Measurements from ENCODE around the gene IAPP. TPM values are rescaled to one million over a fixed set of nuclear protein-coding genes. Genes with fewer than 3 reads are reported as not detected.
"Not testable (repeated sequence)": the region's sequence is repeated elsewhere in the genome, so short reads cannot be mapped to it uniquely, and the experiment has no call there.

The IAPP gene
- total RNA-seq, 2 experiments from 2014 or later = not detected

DNA sequence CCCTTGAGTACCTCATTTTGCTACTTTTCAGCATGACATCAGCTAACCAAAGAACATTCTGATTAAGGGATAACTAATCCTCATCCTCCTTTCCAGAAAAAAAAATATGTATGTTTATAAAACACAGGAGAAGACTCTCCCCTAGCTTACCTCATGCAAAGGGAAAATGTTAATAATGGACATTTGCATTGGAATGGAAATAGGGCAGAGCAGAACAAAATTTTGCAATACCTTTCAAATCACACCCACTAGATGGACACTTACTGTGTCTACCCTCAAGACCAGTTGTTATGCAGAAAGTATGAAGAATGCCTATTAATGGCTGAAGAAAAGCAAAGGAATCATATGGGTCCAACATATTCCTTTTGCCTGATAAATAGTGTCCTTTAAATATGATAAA lies 29.1 kb upstream of the IAPP start:
- no peak overlapping the region for H3K4me3 Mint-ChIP-seq
- no peaks in the 10 kb centered on the region for H3K36me3 Mint-ChIP-seq (ENCODE audit: low read depth)
- no peaks in the 10 kb centered on the region for H3K4me1 Mint-ChIP-seq (ENCODE audit: low read depth)
- no peaks in the 10 kb centered on the region for H3K27me3 Mint-ChIP-seq (ENCODE audit: low read depth)
- ChIA-PET CTCF (no interaction called here), POLR2A (no interaction called here)
- no peaks in the 10 kb centered on the region for H3K9me3 Mint-ChIP-seq (ENCODE audit: insufficient read depth)
- no peak for ATAC-seq
- no peak for DNase-seq
- H3K27ac Mint-ChIP-seq = no peak overlapping the region

DNA sequence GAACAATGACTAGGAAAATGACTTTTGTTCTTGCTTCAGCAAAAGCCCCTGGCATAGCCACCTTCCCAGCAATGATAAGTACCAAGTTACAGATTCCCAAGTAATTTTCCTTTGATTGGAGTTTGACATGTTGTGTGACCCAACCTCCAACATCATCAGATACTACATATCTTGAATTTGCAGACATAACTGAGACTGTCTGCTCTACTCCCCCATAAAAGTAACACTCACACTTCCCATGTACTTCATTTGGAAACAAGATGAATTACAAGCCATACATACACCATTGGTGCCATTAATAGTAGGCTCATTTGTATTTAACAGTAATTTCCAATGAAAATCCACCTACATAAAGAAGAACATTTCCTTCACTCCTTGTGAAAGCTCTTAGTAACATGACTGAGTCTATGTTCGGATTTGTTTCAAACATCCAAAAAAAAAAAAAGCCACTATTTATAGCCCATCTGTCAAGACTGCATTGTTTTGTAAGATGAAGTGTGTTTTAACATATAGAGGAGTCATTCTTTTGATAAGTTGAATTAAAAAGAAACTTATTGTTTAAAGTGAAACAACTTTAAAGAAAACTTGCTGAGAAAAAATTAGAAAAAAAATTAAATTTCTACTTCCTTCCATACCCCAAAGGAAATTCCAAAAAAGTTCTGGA lies 26.0 kb upstream of the IAPP start:
- H3K9me3 Mint-ChIP-seq (ENCODE audit: insufficient read depth) = no peaks in the 10 kb centered on the region
- H3K27me3 Mint-ChIP-seq (ENCODE audit: low read depth) = no peaks in the 10 kb centered on the region
- no peak for ATAC-seq
- no peaks in the 10 kb centered on the region for H3K4me1 Mint-ChIP-seq (ENCODE audit: low read depth)
- no peak overlapping the region for H3K27ac Mint-ChIP-seq
- H3K36me3 Mint-ChIP-seq (ENCODE audit: low read depth) = no peaks in the 10 kb centered on the region
- ChIA-PET CTCF (no interaction called here), POLR2A (no interaction called here)
- no peak overlapping the region for H3K4me3 Mint-ChIP-seq
- no peak for DNase-seq

DNA sequence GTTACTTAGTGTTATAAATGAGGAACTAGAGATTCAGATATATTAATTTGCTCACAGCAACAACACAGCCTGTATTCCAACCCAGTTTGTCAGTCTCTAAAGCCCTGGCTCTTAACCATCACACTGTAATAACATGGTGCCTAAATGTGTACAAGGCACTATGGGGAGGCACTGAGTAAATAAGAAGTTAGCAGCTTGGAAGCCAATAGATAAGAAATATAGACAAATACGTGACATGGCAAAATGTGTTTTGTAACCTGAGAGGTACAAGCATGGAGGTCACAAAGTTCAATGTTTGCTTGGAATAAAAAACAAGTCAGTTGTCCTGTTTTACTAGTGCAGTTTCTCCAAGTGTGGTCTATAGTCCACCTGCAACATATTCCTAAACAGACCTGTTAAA lies 21.7 kb upstream of the IAPP start:
- no peak overlapping the region for H3K27ac Mint-ChIP-seq
- H3K4me3 Mint-ChIP-seq = no peak overlapping the region
- no peaks in the 10 kb centered on the region for H3K9me3 Mint-ChIP-seq (ENCODE audit: insufficient read depth)
- ATAC-seq = no peak
- H3K36me3 Mint-ChIP-seq (ENCODE audit: low read depth) = no peaks in the 10 kb centered on the region
- CTCF ChIA-PET = no interaction called here
- DNase-seq = no peak
- POLR2A ChIA-PET = no interaction called here
- H3K27me3 Mint-ChIP-seq (ENCODE audit: low read depth) = no peaks in the 10 kb centered on the region
- H3K4me1 Mint-ChIP-seq (ENCODE audit: low read depth) = no peaks in the 10 kb centered on the region

DNA sequence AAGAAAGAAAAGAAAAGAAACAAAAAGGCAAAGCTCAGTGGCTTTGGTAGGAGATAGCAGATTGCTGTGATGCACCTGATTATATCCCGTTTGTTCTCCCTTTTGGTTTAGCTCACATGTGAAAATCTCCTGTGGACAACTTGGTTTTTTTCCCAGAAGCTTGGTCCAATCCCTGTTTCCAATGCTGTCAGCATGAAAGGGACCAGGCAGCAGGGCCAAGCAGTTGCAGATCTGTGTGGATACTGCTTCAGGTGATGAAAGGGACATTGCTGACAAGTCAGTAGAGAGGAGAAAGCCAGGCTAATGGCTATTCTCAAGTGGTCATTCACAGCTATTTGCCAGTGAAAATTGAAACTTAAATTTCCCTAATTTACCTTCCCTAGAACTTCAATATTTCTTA lies 19.2 kb upstream of the IAPP start:
- ATAC-seq (no peak), DNase-seq (no peak)
- no peak overlapping the region for H3K27ac Mint-ChIP-seq
- H3K27me3 Mint-ChIP-seq (ENCODE audit: low read depth) = no peaks in the 10 kb centered on the region
- no peak overlapping the region for H3K4me3 Mint-ChIP-seq
- ChIA-PET CTCF (no interaction called here), POLR2A (no interaction called here)
- H3K4me1 Mint-ChIP-seq (ENCODE audit: low read depth) = no peaks in the 10 kb centered on the region
- no peaks in the 10 kb centered on the region for H3K9me3 Mint-ChIP-seq (ENCODE audit: insufficient read depth)
- H3K36me3 Mint-ChIP-seq (ENCODE audit: low read depth) = no peaks in the 10 kb centered on the region

DNA sequence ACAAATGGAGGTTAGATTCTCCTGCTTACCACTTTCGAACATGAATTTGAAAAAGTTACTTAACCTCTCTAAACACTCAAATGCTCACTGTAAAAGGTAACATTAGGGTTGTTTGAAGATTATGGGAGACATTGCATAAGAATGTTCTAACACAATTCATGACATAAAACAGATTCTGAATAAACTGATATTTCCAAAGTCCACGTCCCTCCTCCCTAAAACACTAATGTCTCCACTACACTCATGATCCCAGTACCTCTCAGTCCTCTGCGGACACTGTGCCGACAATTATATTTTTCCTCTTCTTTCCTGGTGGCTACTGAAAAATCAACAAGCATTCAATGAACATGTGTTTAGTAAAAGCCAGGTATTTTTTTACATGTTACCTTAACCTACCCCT lies 18.8 kb upstream of the IAPP start:
- DNase-seq = no peak
- ChIA-PET CTCF (no interaction called here), POLR2A (no interaction called here)
- Mint-ChIP-seq H3K36me3 (ENCODE audit: low read depth) (no peaks in the 10 kb centered on the region), H3K27me3 (ENCODE audit: low read depth) (no peaks in the 10 kb centered on the region), H3K4me1 (ENCODE audit: low read depth) (no peaks in the 10 kb centered on the region), H3K27ac (no peak overlapping the region), H3K9me3 (ENCODE audit: insufficient read depth) (no peaks in the 10 kb centered on the region), H3K4me3 (no peak overlapping the region)
- no peak for ATAC-seq

DNA sequence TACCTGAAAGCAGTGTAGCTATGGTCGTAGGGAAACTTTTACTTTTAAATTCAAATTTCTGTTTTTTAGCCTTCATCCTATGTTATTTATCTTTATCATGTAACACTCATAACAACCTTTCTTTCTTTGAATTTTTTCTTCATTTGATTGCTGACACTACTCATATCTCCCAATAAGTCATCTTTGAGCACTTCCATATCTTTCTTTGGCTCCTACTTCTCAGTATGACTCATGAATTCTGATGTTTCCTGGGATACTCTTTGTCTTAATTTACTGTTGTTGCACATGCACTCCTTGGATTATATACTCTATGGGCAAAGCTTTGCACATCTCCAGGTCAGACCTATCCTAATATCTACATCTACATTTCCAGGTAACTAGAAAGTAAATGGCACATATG lies 18.1 kb upstream of the IAPP start:
- Mint-ChIP-seq H3K27ac (no peak overlapping the region), H3K27me3 (ENCODE audit: low read depth) (no peaks in the 10 kb centered on the region), H3K36me3 (ENCODE audit: low read depth) (no peaks in the 10 kb centered on the region), H3K4me3 (no peak overlapping the region), H3K9me3 (ENCODE audit: insufficient read depth) (no peaks in the 10 kb centered on the region), H3K4me1 (ENCODE audit: low read depth) (no peaks in the 10 kb centered on the region)
- no peak for ATAC-seq
- DNase-seq = no peak
- ChIA-PET POLR2A (no interaction called here), CTCF (no interaction called here)

DNA sequence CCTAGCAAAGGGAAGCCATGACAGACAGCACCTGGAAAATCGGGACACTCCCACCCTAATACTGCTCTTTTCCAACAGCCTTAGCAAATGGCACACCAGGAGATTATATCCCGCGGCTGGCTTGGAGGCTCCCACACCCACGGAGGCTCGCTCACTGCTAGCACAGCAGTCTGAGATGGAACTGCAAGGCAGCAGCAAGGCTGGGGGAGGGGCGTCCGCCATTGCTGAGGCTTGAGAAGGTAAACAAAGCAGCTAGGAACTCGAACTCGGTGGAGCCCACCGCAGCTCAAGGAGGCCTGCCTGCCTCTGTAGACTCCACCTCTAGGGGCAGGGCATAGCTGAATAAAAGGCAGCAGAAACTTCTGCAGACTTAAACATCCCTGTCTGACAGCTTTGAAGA lies 12.1 kb upstream of the IAPP start:
- H3K27me3 Mint-ChIP-seq (ENCODE audit: low read depth); ATAC-seq; CTCF ChIA-PET; H3K4me1 Mint-ChIP-seq (ENCODE audit: low read depth); DNase-seq; H3K9me3 Mint-ChIP-seq (ENCODE audit: insufficient read depth); POLR2A ChIA-PET; H3K4me3 Mint-ChIP-seq; H3K27ac Mint-ChIP-seq; H3K36me3 Mint-ChIP-seq (ENCODE audit: low read depth): not testable (repeated sequence)

DNA sequence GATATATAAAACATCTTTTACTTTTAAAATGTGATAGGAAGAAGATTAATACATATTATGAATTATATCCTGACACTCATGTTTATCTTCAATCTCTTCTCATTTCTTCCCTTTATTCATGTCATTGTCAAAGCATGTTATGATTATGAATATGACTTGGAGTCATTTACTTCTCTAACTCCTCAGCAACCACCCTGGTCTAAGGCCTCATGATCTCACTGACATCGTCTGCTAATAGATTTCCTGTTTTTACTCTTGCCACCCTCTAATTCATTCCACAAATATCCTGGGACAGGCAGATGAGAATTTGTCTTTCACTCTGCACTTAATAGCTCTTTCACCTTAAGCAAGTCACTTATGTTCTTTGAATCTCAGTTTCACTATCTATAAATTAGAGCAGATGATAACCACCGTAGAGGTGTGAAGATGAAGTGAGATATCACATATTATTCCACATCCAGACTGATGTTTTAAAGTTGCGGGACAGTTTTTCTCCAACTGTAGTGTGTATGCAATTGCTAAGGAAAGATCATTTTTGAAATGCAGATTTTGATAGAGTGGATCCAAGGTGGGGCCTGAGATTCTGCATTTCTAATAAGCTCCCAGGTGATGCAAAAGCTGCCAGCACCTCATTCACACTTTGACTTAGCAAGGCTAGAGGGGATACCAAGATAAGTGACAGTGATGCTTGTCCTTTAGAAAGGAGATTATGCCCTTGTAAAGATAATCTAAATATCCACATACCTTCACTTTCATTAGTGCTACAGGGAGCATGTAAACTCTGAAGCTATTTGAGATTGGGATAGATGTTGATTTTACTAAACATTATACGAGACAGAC lies 3.3 kb upstream of the IAPP start:
- CTCF ChIA-PET = no interaction called here
- ATAC-seq (no peak), DNase-seq (no peak)
- no peak overlapping the region for H3K27ac Mint-ChIP-seq
- POLR2A ChIA-PET = no interaction called here
- H3K9me3 Mint-ChIP-seq (ENCODE audit: insufficient read depth) = no peaks in the 10 kb centered on the region
- H3K27me3 Mint-ChIP-seq (ENCODE audit: low read depth) = peaks cover 6% of the 10 kb centered on the region
- no peaks in the 10 kb centered on the region for H3K36me3 Mint-ChIP-seq (ENCODE audit: low read depth)
- no peaks in the 10 kb centered on the region for H3K4me1 Mint-ChIP-seq (ENCODE audit: low read depth)
- H3K4me3 Mint-ChIP-seq = no peak overlapping the region

DNA sequence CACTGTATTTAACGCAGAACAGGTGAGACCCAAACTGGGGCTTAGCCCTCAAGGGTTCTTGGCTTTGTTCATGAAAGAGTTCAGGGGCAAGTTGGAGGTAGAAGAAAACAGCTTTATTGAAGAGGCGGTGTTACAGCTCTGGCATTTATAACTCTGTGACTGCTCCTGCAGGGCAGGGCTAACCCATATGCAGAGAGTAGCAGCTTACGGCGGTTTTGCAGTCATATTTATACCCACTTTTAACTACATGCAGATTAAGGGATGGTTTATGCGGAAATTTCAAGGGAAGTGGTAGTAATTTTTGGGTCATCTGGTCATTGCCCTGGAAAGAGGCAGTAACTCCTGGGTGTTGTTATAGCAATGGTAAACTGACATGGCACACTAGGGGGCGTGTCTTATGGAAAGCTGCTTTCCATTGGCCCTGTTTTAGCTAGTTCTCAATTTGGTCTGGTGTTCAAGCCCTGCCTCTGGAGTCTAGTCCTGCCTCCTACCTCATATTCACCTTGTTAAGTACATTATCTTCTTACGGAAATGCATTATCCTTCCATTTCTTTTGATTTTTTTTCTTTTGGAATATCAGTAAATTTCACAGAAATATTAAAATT lies 1.8 kb upstream of the IAPP start:
- POLR2A ChIA-PET = no interaction called here
- H3K4me1 Mint-ChIP-seq (ENCODE audit: low read depth) = no peaks in the 10 kb centered on the region
- ATAC-seq (no peak), DNase-seq (no peak)
- no peaks in the 10 kb centered on the region for H3K9me3 Mint-ChIP-seq (ENCODE audit: insufficient read depth)
- H3K27ac Mint-ChIP-seq = no peak overlapping the region
- no peak overlapping the region for H3K4me3 Mint-ChIP-seq
- CTCF ChIA-PET = no interaction called here
- no peaks in the 10 kb centered on the region for H3K36me3 Mint-ChIP-seq (ENCODE audit: low read depth)
- peaks cover 6% of the 10 kb centered on the region for H3K27me3 Mint-ChIP-seq (ENCODE audit: low read depth)

DNA sequence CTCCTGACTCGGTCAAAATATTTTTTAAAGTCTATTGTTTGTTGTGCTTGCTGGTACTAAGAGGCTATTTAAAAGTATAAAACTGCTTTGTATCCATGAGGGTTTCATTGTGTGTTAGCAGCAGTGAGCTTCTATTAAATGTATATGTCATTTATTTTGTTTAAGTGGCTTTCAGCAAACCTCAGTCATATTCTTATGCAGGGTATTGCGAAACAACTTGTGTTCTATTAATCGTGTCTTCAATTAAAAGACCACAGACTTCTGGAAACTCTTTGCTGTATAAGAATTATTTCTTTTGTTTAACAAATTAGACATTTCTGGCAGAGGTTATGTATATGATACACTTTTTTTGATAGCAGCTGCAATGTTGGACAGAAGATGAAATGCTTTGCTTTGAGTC lies 6.5 kb downstream of the IAPP start:
- POLR2A ChIA-PET = no interaction called here
- Mint-ChIP-seq H3K4me1 (ENCODE audit: low read depth) (no peaks in the 10 kb centered on the region), H3K27ac (no peak overlapping the region), H3K36me3 (ENCODE audit: low read depth) (no peaks in the 10 kb centered on the region), H3K9me3 (ENCODE audit: insufficient read depth) (no peaks in the 10 kb centered on the region), H3K27me3 (ENCODE audit: low read depth) (no peaks in the 10 kb centered on the region), H3K4me3 (no peak overlapping the region)
- CTCF ChIA-PET = no interaction called here
- DNase-seq (no peak), ATAC-seq (no peak)

DNA sequence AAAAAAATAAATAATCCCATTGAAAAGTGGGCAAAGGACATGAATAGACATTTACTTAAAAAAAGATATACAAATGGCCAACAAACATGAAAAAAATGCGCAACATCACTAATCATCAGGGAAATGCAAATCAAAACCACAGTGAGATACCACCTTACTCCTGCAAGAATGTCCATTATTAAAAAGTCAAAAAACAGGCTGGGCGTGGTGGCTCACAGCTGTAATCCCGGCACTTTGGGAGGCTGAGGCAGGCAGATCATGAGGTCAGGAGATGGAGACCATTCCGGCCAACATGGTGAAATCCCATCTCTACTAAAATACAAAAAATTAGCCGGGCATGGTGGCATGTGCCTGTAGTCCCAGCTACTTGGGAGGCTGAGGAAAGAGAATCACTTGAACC lies 8.6 kb downstream of the IAPP start:
- CTCF ChIA-PET; H3K27ac Mint-ChIP-seq; H3K36me3 Mint-ChIP-seq (ENCODE audit: low read depth); POLR2A ChIA-PET; H3K4me1 Mint-ChIP-seq (ENCODE audit: low read depth); ATAC-seq; DNase-seq; H3K27me3 Mint-ChIP-seq (ENCODE audit: low read depth); H3K9me3 Mint-ChIP-seq (ENCODE audit: insufficient read depth); H3K4me3 Mint-ChIP-seq: not testable (repeated sequence)

DNA sequence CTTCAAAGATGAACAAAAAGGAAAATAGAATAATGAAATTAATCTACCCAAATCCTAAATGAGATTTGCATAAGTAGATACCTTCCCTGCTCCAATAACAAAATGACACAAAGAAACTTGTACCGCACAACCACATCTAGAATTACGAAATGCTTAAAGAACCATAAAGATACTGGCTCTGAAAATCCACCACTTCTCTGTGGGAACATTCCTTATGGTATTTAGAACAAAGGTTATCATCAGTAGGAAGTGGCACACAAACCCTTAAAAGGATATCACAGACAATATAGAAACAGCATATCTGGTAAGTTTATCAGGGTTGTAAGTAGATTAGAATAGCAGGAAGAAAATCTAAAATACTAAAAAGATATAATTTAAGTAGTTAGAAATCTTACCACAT lies 11.6 kb downstream of the IAPP start:
- POLR2A ChIA-PET = no interaction called here

More for the DNA sequence above, 11.6 kb downstream of the IAPP start:
- no peaks in the 10 kb centered on the region for H3K4me1 Mint-ChIP-seq (ENCODE audit: low read depth)
- no peaks in the 10 kb centered on the region for H3K27me3 Mint-ChIP-seq (ENCODE audit: low read depth)
- H3K36me3 Mint-ChIP-seq (ENCODE audit: low read depth) = no peaks in the 10 kb centered on the region
- H3K27ac Mint-ChIP-seq = no peak overlapping the region
- no peaks in the 10 kb centered on the region for H3K9me3 Mint-ChIP-seq (ENCODE audit: insufficient read depth)
- CTCF ChIA-PET = no interaction called here
- ATAC-seq (no peak), DNase-seq (no peak)
- no peak overlapping the region for H3K4me3 Mint-ChIP-seq

All from activated CD8-positive, alpha-beta T cell treated with anti-CD3 and anti-CD28 coated beads, Interleukin-2, amount 10 ng/mL, durations not matched to agents 7 days and 5 days (primary cell).